Measurements from ENCODE around the gene CNTN1. TPM values are rescaled to one million over a fixed set of nuclear protein-coding genes. Genes with fewer than 3 reads are reported as not detected.
"Not testable (repeated sequence)": the region's sequence is repeated elsewhere in the genome, so short reads cannot be mapped to it uniquely, and the experiment has no call there.

The CNTN1 gene
- total RNA-seq, 1 experiment from 2014 or later, result 3.0 TPM

- no peak overlapping the region for H3K4me3 ChIP-seq (replicated peaks in 1 of 2; ENCODE audit: low read depth in 1 of 2, low read length in 2 of 2)
- no peaks in the 10 kb centered on the region for H3K36me3 ChIP-seq (ENCODE audit: control insufficient read depth in 1 of 2, insufficient read depth in 2 of 2, low read length in 2 of 2)
- H3K4me2 ChIP-seq (ENCODE audit: low read length), result no peak overlapping the region
- H3K27ac ChIP-seq (ENCODE audit: low read depth, low read length), result no peak overlapping the region
- DNase-seq (ENCODE audit: low read depth, low spot score) (no peak), ATAC-seq (no peak)
- no peaks in the 10 kb centered on the region for H3K9me2 ChIP-seq (ENCODE audit: insufficient read depth)
- H3K9me3 ChIP-seq (ENCODE audit: control insufficient read depth in 1 of 2, insufficient read depth in 1 of 2, low read depth in 1 of 2, low read length in 2 of 2), result no peaks in the 10 kb centered on the region
- H3K9ac ChIP-seq (ENCODE audit: low read length), result no peak overlapping the region
- H3K4me1 ChIP-seq (ENCODE audit: control insufficient read depth in 1 of 2, insufficient read depth in 2 of 2, low read length in 2 of 2), result no peaks in the 10 kb centered on the region
- no TSS peak for BruUV-seq (replicated peaks)
- intact Hi-C loops (cut with micrococcal nuclease), result no loop called here
- RAD21 ChIA-PET (ENCODE audit: low non-redundant PET in 1 of 2, low total read pairs in 2 of 2, uncharacterized antibody in 2 of 2, unreplicated experiment in 2 of 2), result no interaction called here
- TF ChIP-seq SIN3A (IDR thresholded peaks at IDR 0.05; ENCODE audit: low read depth), result no peak
- TF ChIP-seq EZH2phosphoT487 (IDR thresholded peaks at IDR 0.05; ENCODE audit: borderline replicate concordance), result no peak
- TF ChIP-seq SP1 (IDR thresholded peaks at IDR 0.05; ENCODE audit: low read depth), result no peak
- TF ChIP-seq ELF1 (IDR thresholded peaks at IDR 0.05; ENCODE audit: borderline replicate concordance, low read depth), result no peak
- no peak for TF ChIP-seq POLR2AphosphoS5 (IDR thresholded peaks at IDR 0.05; ENCODE audit: low read depth, low read length)
- no peak for TF ChIP-seq MAX (IDR thresholded peaks at IDR 0.05)
- H3K27me3 ChIP-seq (ENCODE audit: insufficient read depth, low read length), result no peaks in the 10 kb centered on the region
- no peaks in the 10 kb centered on the region for H4K20me1 ChIP-seq (ENCODE audit: insufficient read depth)
- CTCF ChIA-PET, result no interaction called here
- POLR2A ChIA-PET, result no interaction called here
- H3K79me2 ChIP-seq (ENCODE audit: insufficient read depth, low read length), result no peaks in the 10 kb centered on the region
- H2AFZ ChIP-seq (ENCODE audit: low read depth, low read length, poor library complexity, severe bottlenecking), result no peak overlapping the region
Observed at GRCh38 chr12:41074473-41074769, 382.2 kb downstream of the CNTN1 start.

GRCh38 chr12:41076114-41076513 lies 383.9 kb downstream of the CNTN1 start:
- H3K9me3 ChIP-seq (ENCODE audit: control insufficient read depth in 1 of 2, insufficient read depth in 1 of 2, low read depth in 1 of 2, low read length in 2 of 2), result no peaks in the 10 kb centered on the region
- DNase-seq (ENCODE audit: low read depth, low spot score) (no peak), ATAC-seq (no peak)
- H3K27me3 ChIP-seq (ENCODE audit: insufficient read depth, low read length), result no peaks in the 10 kb centered on the region
- BruUV-seq (replicated peaks), result no TSS peak
- H4K20me1 ChIP-seq (ENCODE audit: insufficient read depth), result no peaks in the 10 kb centered on the region
- H3K4me3 ChIP-seq (replicated peaks in 1 of 2; ENCODE audit: low read depth in 1 of 2, low read length in 2 of 2), result no peak overlapping the region
- H3K9me2 ChIP-seq (ENCODE audit: insufficient read depth), result no peaks in the 10 kb centered on the region
- no peak overlapping the region for H3K9ac ChIP-seq (ENCODE audit: low read length)
- no peaks in the 10 kb centered on the region for H3K36me3 ChIP-seq (ENCODE audit: control insufficient read depth in 1 of 2, insufficient read depth in 2 of 2, low read length in 2 of 2)
- ChIA-PET RAD21 (ENCODE audit: low non-redundant PET in 1 of 2, low total read pairs in 2 of 2, uncharacterized antibody in 2 of 2, unreplicated experiment in 2 of 2) (no interaction called here), CTCF (no interaction called here), POLR2A (no interaction called here)
- TF ChIP-seq ATF3 (IDR thresholded peaks at IDR 0.05), result no peak
- no peak for TF ChIP-seq SRF (IDR thresholded peaks at IDR 0.05; ENCODE audit: low read depth)
- TF ChIP-seq EGR1 (IDR thresholded peaks at IDR 0.05; ENCODE audit: low read depth), result no peak
- no peak for TF ChIP-seq RAD21 (IDR thresholded peaks at IDR 0.05; ENCODE audit: low read depth)
- TF ChIP-seq TCF7L2 (IDR thresholded peaks at IDR 0.05; ENCODE audit: borderline replicate concordance, extremely low read depth, insufficient read depth, insufficient read length), result no peak
- TF ChIP-seq FOSL1 (IDR thresholded peaks at IDR 0.05; ENCODE audit: low read depth), result no peak
- no peak for TF ChIP-seq ZNF274 (IDR thresholded peaks at IDR 0.05; ENCODE audit: low read depth, low read length)
- no peak overlapping the region for H3K27ac ChIP-seq (ENCODE audit: low read depth, low read length)
- H3K4me1 ChIP-seq (ENCODE audit: control insufficient read depth in 1 of 2, insufficient read depth in 2 of 2, low read length in 2 of 2), result no peaks in the 10 kb centered on the region
- no peak overlapping the region for H3K4me2 ChIP-seq (ENCODE audit: low read length)
- no peaks in the 10 kb centered on the region for H3K79me2 ChIP-seq (ENCODE audit: insufficient read depth, low read length)
- intact Hi-C loops (cut with micrococcal nuclease), result no loop called here
- no peak overlapping the region for H2AFZ ChIP-seq (ENCODE audit: low read depth, low read length, poor library complexity, severe bottlenecking)

- intact Hi-C loops (cut with micrococcal nuclease); H3K4me2 ChIP-seq (ENCODE audit: low read length); H3K27me3 ChIP-seq (ENCODE audit: insufficient read depth, low read length); H3K79me2 ChIP-seq (ENCODE audit: insufficient read depth, low read length); H3K9me3 ChIP-seq (ENCODE audit: control insufficient read depth in 1 of 2, insufficient read depth in 1 of 2, low read depth in 1 of 2, low read length in 2 of 2); POLR2A ChIA-PET; ATAC-seq; H3K9me2 ChIP-seq (ENCODE audit: insufficient read depth); CTCF ChIA-PET; RAD21 ChIA-PET (ENCODE audit: low non-redundant PET in 1 of 2, low total read pairs in 2 of 2, uncharacterized antibody in 2 of 2, unreplicated experiment in 2 of 2); BruUV-seq (replicated peaks); H3K27ac ChIP-seq (ENCODE audit: low read depth, low read length); H3K9ac ChIP-seq (ENCODE audit: low read length); H3K36me3 ChIP-seq (ENCODE audit: control insufficient read depth in 1 of 2, insufficient read depth in 2 of 2, low read length in 2 of 2); H3K4me3 ChIP-seq (replicated peaks in 1 of 2; ENCODE audit: low read depth in 1 of 2, low read length in 2 of 2); H2AFZ ChIP-seq (ENCODE audit: low read depth, low read length, poor library complexity, severe bottlenecking); DNase-seq (ENCODE audit: low read depth, low spot score); H3K4me1 ChIP-seq (ENCODE audit: control insufficient read depth in 1 of 2, insufficient read depth in 2 of 2, low read length in 2 of 2); H4K20me1 ChIP-seq (ENCODE audit: insufficient read depth): not testable (repeated sequence)
Observed at GRCh38 chr12:41081241-41081640, 389.0 kb downstream of the CNTN1 start.

Data from HCT116 (cell line).